ENCODE results near the gene VCAN. TPM values are rescaled to one million over a fixed set of nuclear protein-coding genes. Genes with fewer than 3 reads are reported as not detected.

VCAN gene
- total RNA-seq, 1 experiment from 2014 or later: 0.72 TPM

GRCh38 chr5:83551821-83552220, 80.3 kb downstream of the VCAN start:
- TF ChIP-seq POLR2AphosphoS5 (IDR thresholded peaks at IDR 0.05; ENCODE audit: low read depth, low read length): no peak
- no peak for TF ChIP-seq SIN3A (IDR thresholded peaks at IDR 0.05; ENCODE audit: borderline replicate concordance, insufficient read depth, low read depth, low read length)
- TF ChIP-seq REST (IDR thresholded peaks at IDR 0.05; ENCODE audit: insufficient read depth in 1 of 2, low read depth in 2 of 2, low read length in 1 of 2): no peak
- TF ChIP-seq, protein P1, sequence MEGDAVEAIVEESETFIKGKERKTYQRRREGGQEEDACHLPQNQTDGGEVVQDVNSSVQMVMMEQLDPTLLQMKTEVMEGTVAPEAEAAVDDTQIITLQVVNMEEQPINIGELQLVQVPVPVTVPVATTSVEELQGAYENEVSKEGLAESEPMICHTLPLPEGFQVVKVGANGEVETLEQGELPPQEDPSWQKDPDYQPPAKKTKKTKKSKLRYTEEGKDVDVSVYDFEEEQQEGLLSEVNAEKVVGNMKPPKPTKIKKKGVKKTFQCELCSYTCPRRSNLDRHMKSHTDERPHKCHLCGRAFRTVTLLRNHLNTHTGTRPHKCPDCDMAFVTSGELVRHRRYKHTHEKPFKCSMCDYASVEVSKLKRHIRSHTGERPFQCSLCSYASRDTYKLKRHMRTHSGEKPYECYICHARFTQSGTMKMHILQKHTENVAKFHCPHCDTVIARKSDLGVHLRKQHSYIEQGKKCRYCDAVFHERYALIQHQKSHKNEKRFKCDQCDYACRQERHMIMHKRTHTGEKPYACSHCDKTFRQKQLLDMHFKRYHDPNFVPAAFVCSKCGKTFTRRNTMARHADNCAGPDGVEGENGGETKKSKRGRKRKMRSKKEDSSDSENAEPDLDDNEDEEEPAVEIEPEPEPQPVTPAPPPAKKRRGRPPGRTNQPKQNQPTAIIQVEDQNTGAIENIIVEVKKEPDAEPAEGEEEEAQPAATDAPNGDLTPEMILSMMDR (IDR thresholded peaks at IDR 0.05): no peak
- TF ChIP-seq TCF7L2 (IDR thresholded peaks at IDR 0.05; ENCODE audit: low read depth, low read length): no peak
- no peak overlapping the region for H3K27ac ChIP-seq (ENCODE audit: low read length)
- H3K36me3 ChIP-seq (ENCODE audit: control insufficient read depth, insufficient read depth, low read length): no peaks in the 10 kb centered on the region
- no peak for DNase-seq (ENCODE audit: low read depth, low spot score)
- BruUV-seq (replicated peaks): no TSS peak
- ChIA-PET CTCF (no interaction called here), POLR2A (no interaction called here)
- H3K27me3 ChIP-seq (ENCODE audit: control insufficient read depth, insufficient read depth, low read length): no peaks in the 10 kb centered on the region
- no peak for ATAC-seq
- in situ Hi-C loops (cut with HindIII; ENCODE audit: low pct_unique_long_range_greater_than_20kb, low sequenced_read_pairs) (no loop called here), intact Hi-C loops (cut with micrococcal nuclease; ENCODE audit: unreplicated experiment) (no loop called here)
- no peak overlapping the region for H3K4me3 ChIP-seq (ENCODE audit: low read depth in 2 of 2, low read length in 2 of 2)
- no peaks in the 10 kb centered on the region for H3K9me3 ChIP-seq (ENCODE audit: control insufficient read depth, insufficient read depth, low read depth, low read length)
- H3K4me1 ChIP-seq (ENCODE audit: control insufficient read depth, insufficient read depth, low read length): no peaks in the 10 kb centered on the region

GRCh38 chr5:83552275-83552674, 80.7 kb downstream of the VCAN start:
- CTCF ChIA-PET: no interaction called here
- TF ChIP-seq REST (IDR thresholded peaks at IDR 0.05; ENCODE audit: insufficient read depth in 1 of 2, low read depth in 2 of 2, low read length in 1 of 2): no peak
- TF ChIP-seq TCF7L2 (IDR thresholded peaks at IDR 0.05; ENCODE audit: low read depth, low read length): no peak
- TF ChIP-seq POLR2AphosphoS5 (IDR thresholded peaks at IDR 0.05; ENCODE audit: low read depth, low read length): no peak
- TF ChIP-seq, protein P1 (IDR thresholded peaks at IDR 0.05): no peak
- no peak for TF ChIP-seq SIN3A (IDR thresholded peaks at IDR 0.05; ENCODE audit: borderline replicate concordance, insufficient read depth, low read depth, low read length)
- H3K4me3 ChIP-seq (ENCODE audit: low read depth in 2 of 2, low read length in 2 of 2): no peak overlapping the region
- no peak overlapping the region for H3K27ac ChIP-seq (ENCODE audit: low read length)
- no peak for ATAC-seq
- intact Hi-C loops (cut with micrococcal nuclease; ENCODE audit: unreplicated experiment) (no loop called here), in situ Hi-C loops (cut with HindIII; ENCODE audit: low pct_unique_long_range_greater_than_20kb, low sequenced_read_pairs) (no loop called here)
- DNase-seq (ENCODE audit: low read depth, low spot score): no peak
- POLR2A ChIA-PET: no interaction called here
- H3K9me3 ChIP-seq (ENCODE audit: control insufficient read depth, insufficient read depth, low read depth, low read length): no peaks in the 10 kb centered on the region
- H3K36me3 ChIP-seq (ENCODE audit: control insufficient read depth, insufficient read depth, low read length): no peaks in the 10 kb centered on the region
- no peaks in the 10 kb centered on the region for H3K27me3 ChIP-seq (ENCODE audit: control insufficient read depth, insufficient read depth, low read length)
- no TSS peak for BruUV-seq (replicated peaks)
- H3K4me1 ChIP-seq (ENCODE audit: control insufficient read depth, insufficient read depth, low read length): no peaks in the 10 kb centered on the region
